Glutamatergic neuron (in vitro differentiated cells): ENCODE data around the gene PLBD2. TPM values are rescaled to one million over a fixed set of nuclear protein-coding genes. Genes with fewer than 3 reads are reported as not detected.

Source experiments
- DNase-seq: peaks from one replicate; pipeline ENCODE4 v3.0.0; 2022
- H3K27ac Mint-ChIP-seq: one replicate; pipeline ENCODE4 v1.8.0; 2020; ENCODE audit warnings: mild to moderate bottlenecking, mixed read lengths, inconsistent platforms; ENCODE audit not compliant: unreplicated experiment
- H3K27me3 Mint-ChIP-seq: one replicate; pipeline ENCODE4 v1.8.0; 2020; ENCODE audit warnings: mild to moderate bottlenecking, moderate library complexity, mixed read lengths, inconsistent platforms; ENCODE audit not compliant: unreplicated experiment
- H3K36me3 Mint-ChIP-seq: one replicate; pipeline ENCODE4 v1.8.0; 2020; ENCODE audit warnings: mild to moderate bottlenecking, mixed read lengths, inconsistent platforms; ENCODE audit not compliant: unreplicated experiment
- H3K4me1 Mint-ChIP-seq: one replicate; pipeline ENCODE4 v1.8.0; 2020; ENCODE audit warnings: mild to moderate bottlenecking, low read depth, mixed read lengths, inconsistent platforms; ENCODE audit not compliant: unreplicated experiment
- H3K4me3 Mint-ChIP-seq: one replicate; pipeline ENCODE4 v1.8.0; 2020; ENCODE audit warnings: mild to moderate bottlenecking, mixed read lengths, inconsistent platforms; ENCODE audit not compliant: unreplicated experiment
- H3K9me3 Mint-ChIP-seq: one replicate; pipeline ENCODE4 v1.8.0; 2020; ENCODE audit warnings: mild to moderate bottlenecking, moderate library complexity, mixed read lengths, inconsistent platforms; ENCODE audit not compliant: unreplicated experiment
- CTCF ChIP-seq: fragments of 200-600 bp; sonication (generic); IDR thresholded peaks from one replicate; pipeline ENCODE4 v1.5.0; 2021; ENCODE audit not compliant: partially characterized antibody, unreplicated experiment
- total RNA-seq: library from RNA; stranded (reverse); fragmentation: NEBNext Ultra II Directional; extraction: Animal tissue kit (Norgen Biotek cat#: 25700); gene quantifications from one replicate; pipeline ENCODE4 v1.2.1, GENCODE V29; 2021; ENCODE audit not compliant: unreplicated experiment

The PLBD2 gene
- total RNA-seq, 1 donor from 2014 or later, result 85.7 TPM

DNA sequence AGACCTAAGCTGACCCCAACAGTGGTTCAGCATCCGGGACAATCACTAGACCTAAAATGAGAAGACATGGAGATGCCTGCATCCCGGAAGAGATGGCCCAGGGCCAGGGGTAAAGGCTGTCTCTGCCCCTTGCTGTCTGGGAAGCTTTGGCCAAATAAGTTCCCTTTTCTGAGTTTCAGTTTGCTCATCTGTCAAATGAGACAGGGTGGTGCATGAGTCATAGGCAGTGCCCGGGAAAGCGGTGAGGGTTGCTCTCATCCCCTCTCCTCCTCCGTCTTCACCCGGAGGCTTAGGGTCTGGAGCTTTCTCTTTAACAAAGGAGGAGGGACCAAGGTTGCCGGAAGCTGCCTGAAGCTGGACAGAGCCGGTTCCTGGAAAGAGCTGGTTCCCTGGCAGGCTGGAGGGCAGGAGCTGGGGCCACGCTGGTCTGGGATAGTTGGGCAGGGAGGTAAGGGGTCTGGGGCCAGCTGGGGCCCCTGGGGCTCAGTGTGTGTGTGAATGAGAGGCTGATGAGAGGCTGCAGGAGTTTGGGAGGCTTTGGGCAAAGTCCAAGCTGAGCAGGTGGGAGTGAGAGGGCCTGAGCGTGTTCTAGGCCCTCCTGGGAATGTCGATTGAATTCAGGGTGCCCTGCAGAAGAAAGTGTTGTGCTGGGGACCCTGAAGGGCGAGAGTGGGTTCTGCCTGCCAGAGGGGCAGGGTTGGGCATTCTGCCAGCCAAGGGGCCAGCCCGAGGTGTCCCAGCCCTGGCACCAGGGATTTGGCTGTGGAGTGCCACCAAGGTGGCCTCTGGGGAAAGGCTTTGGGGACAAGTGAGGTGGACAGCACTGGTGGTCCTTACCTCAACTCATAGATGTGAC is 63.9 kb downstream of the PLBD2 start, which contains the start of gene SDSL:
SDSL (plus strand) TSS at position 351 of the 856 bp plus-strand sequence. CDS start 5,603 bp downstream, outside the sequence.
- Mint-ChIP-seq H3K9me3 (peaks cover 1% of the 10 kb centered on the region), H3K27ac (no peak within 1 kb of the TSS), H3K4me1 (no peaks in the 10 kb centered on the region), H3K27me3 (peaks cover 7% of the 10 kb centered on the region), H3K36me3 (no peaks in the 10 kb centered on the region), H3K4me3 (no peak within 1 kb of the TSS)
- no peak for TF ChIP-seq CTCF
- DNase-seq, result no peak

DNA sequence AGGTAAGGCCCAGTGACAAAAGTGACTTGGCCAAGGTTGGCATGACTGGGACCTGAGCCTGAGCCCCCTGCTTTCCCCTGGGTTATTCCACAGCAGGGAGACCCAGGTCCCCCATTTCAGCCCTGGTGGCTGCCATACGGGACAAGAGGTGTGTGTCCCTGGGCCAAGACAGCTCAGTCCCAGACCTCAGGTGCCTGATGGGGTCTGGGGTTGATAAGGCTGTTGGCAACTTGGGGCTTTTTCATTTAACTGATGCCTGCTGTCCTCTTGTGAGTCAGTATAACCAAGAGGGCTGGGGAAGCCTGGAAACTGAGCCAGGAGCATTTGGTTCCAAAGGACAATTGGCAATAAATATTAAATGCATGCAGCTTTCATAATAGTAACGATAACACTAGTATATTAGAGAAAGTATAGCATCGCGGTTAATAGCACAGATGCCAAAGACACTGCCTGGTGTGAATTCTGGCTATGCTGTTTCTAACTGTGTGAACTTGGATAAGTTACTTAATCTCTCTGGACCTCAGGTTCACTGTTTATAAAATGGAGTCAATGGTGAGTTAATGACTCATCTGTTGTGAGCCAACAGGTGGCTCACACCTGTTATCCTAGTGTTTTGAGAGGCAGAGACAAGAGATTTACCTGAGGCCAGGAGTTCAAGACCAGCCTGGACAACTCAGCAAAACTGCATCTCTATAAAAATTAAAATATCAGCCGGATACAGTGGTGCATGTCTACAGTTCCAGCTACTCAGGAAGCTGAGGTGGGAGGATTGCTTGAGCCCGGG is 64.7 kb downstream of the PLBD2 start:
- H3K27me3 Mint-ChIP-seq, result peaks cover 7% of the 10 kb centered on the region
- no peak overlapping the region for H3K27ac Mint-ChIP-seq
- no peak for TF ChIP-seq CTCF
- DNase-seq, result no peak
- H3K9me3 Mint-ChIP-seq, result peaks cover 1% of the 10 kb centered on the region
- H3K4me1 Mint-ChIP-seq, result no peaks in the 10 kb centered on the region
- no peak overlapping the region for H3K4me3 Mint-ChIP-seq
- no peaks in the 10 kb centered on the region for H3K36me3 Mint-ChIP-seq

DNA sequence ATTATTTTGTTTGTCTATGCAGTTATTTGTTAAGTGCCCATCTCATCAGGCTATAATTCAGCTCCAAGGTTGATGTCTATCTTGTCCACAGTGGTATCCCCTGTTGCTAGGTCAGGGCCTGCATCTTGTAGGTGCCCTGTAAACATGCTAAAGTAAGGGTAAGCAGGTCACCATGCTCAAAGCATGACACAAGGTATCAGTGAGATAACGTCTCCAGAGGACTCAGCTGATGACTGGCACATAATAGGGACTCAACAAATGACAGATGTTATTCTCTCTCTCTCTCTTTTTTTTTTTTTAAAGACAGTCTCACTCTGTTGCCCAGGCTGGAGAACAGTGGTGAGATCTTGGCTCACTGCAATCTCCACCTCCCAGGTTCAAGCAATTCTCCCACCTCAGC is 66.1 kb downstream of the PLBD2 start:
- no peak for DNase-seq
- H3K9me3 Mint-ChIP-seq, result peaks cover 4% of the 10 kb centered on the region
- TF ChIP-seq CTCF, result no peak
- no peak overlapping the region for H3K4me3 Mint-ChIP-seq
- H3K36me3 Mint-ChIP-seq, result no peaks in the 10 kb centered on the region
- peaks cover 7% of the 10 kb centered on the region for H3K27me3 Mint-ChIP-seq
- no peak overlapping the region for H3K27ac Mint-ChIP-seq
- H3K4me1 Mint-ChIP-seq, result no peaks in the 10 kb centered on the region

DNA sequence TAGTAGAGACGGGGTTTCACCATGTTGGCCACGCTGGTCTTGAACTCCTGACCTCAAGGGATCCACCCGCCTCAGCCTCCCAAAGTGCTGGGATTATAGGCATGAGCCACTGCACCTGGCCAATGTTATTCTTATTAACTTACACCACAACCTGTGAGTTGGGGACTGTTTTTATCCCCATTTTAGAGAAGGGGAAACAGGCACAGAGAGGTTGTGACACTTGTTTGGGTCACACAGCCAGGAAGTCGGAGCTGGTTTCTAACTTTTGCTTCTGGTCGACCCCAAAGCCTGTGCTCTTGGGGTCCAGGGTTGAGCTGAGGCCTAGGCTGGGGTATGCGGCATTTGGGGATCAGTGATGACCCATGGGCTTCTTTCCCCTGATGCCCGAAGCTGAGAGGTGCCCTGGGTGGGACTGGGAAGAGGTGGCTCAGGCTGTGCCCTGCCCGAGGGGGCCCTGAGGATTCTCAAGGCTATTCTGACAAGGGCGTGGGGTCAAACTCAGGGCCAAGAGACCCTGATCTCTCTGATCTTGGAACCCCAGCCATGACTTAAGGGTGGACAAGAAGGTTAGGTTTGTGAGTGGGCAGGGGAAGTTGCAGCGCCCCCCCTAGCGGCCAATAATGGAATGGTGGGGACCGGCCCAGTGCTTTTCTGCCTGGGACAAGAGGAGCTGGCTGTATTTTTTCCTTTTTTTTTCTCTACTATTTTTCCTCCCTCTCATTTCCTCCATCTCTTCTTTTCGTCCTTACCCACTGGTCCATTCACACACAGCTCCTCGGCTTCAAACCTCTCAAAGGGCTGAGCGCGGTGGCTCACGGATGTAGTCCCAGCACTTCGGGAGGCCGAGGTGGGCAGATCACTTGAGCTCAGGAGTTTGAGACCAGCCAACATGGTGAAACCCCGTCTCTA is 66.8 kb downstream of the PLBD2 start:
- H3K4me3 Mint-ChIP-seq, result no peak overlapping the region
- peak; percentile 84 for DNase-seq
- H3K4me1 Mint-ChIP-seq, result no peaks in the 10 kb centered on the region
- H3K27ac Mint-ChIP-seq, result no peak overlapping the region
- no peaks in the 10 kb centered on the region for H3K36me3 Mint-ChIP-seq
- peak; percentile 95 for TF ChIP-seq CTCF
- H3K27me3 Mint-ChIP-seq, result peaks cover 7% of the 10 kb centered on the region
- H3K9me3 Mint-ChIP-seq, result peaks cover 4% of the 10 kb centered on the region
